K562 (cell line): Measurements from ENCODE around the gene MEIOB. TPM values are rescaled to one million over a fixed set of nuclear protein-coding genes. Genes with fewer than 3 reads are reported as not detected.

Experiments used
- CREB1 ChIP-seq, 2 experiments: sonication (generic) in 1 of 2; formaldehyde crosslinking in 1 of 2; IDR thresholded peaks; 2 replicates each; pipeline versions ENCODE4 v1.6.1 to v1.8.0; 2012 to 2022; ENCODE audit warnings: inconsistent platforms in 1 of 2, mild to moderate bottlenecking in 1 of 2, missing genetic modification reagents in 1 of 2, moderate library complexity in 1 of 2
- GATAD2A ChIP-seq: fragments of 450-650 bp; IDR thresholded peaks from 2 replicates; pipeline ENCODE4 v1.6.1; 2017
- HMG20A ChIP-seq: fragments of 450-650 bp; formaldehyde crosslinking; conservative IDR thresholded peaks from 2 replicates; pipeline ENCODE4 v1.4.0; 2020; ENCODE audit warnings: mild to moderate bottlenecking, mixed read lengths
- HOXB6 ChIP-seq: fragments of 250-450 bp; sonication (Bioruptor Pico); IDR thresholded peaks from 2 replicates; pipeline ENCODE4 v1.5.1; 2022; ENCODE audit warnings: mild to moderate bottlenecking, borderline replicate concordance
- HSF4 ChIP-seq: fragments of 250-450 bp; sonication (Bioruptor Pico); IDR thresholded peaks from 2 replicates; pipeline ENCODE4 v2.1.2; 2022; ENCODE audit warnings: mild to moderate bottlenecking, moderate library complexity, borderline replicate concordance
- KLF13 ChIP-seq: fragments of 450-650 bp; IDR thresholded peaks from 2 replicates; pipeline ENCODE4 v1.6.1; 2016; ENCODE audit warnings: missing genetic modification characterization, low read depth, mild to moderate bottlenecking, missing compliant biosample characterization, moderate library complexity, borderline replicate concordance
- NR2C2 ChIP-seq, 2 experiments: fragments of 200-800 bp in 1 of 2; sonication (Bioruptor generic) in 1 of 2; sonication (generic) in 1 of 2; formaldehyde crosslinking in 1 of 2; IDR thresholded peaks; 2 replicates each; pipeline versions ENCODE4 v1.6.1 to v1.8.0; 2016 to 2022; ENCODE audit warnings: mild to moderate bottlenecking in 1 of 2, missing compliant biosample characterization in 1 of 2, missing genetic modification characterization in 1 of 2, missing genetic modification reagents in 1 of 2
- PURB ChIP-seq: sonication (generic); formaldehyde crosslinking; IDR thresholded peaks from 2 replicates; pipeline ENCODE4 v1.9.0; 2021; ENCODE audit warnings: low read depth, mild to moderate bottlenecking, missing genetic modification reagents
- TOE1 ChIP-seq, 2 experiments: fragments of 450-650 bp in 1 of 2; sonication (generic) in 1 of 2; formaldehyde crosslinking in 1 of 2; IDR thresholded peaks; 2 replicates each; pipeline versions ENCODE4 v1.7.1 to v1.8.0; 2016 to 2022; ENCODE audit warnings: borderline replicate concordance in 2 of 2, mild to moderate bottlenecking in 2 of 2, antibody characterized with exemption in 1 of 2, inconsistent platforms in 1 of 2, low read depth in 1 of 2, missing genetic modification reagents in 1 of 2, moderate library complexity in 1 of 2
- WHSC1 ChIP-seq: IDR thresholded peaks from one replicate; pipeline ENCODE4 v1.6.1; 2012; ENCODE audit warnings: low read length, control low read depth, inconsistent platforms
- XRCC5 ChIP-seq: fragments of 200-400 bp; formaldehyde crosslinking; IDR thresholded peaks from 2 replicates; pipeline ENCODE4 v1.6.1; 2017; ENCODE audit warnings: low read depth, mild to moderate bottlenecking, low read length
- ZNF263 ChIP-seq: sonication (generic); formaldehyde crosslinking; IDR thresholded peaks from 2 replicates; pipeline ENCODE4 v1.8.0; 2022; ENCODE audit warnings: mild to moderate bottlenecking, missing genetic modification reagents, borderline replicate concordance
- ZNF316 ChIP-seq: fragments of 450-650 bp; IDR thresholded peaks from 2 replicates; pipeline ENCODE4 v1.6.1; 2016
- ZNF764 ChIP-seq: fragments of 250-450 bp; sonication (Bioruptor Pico); IDR thresholded peaks from 2 replicates; pipeline ENCODE4 v1.4.0; 2020; ENCODE audit warnings: low read depth, mild to moderate bottlenecking, moderate library complexity
- ZSCAN32 ChIP-seq: fragments of 450-650 bp; formaldehyde crosslinking; IDR thresholded peaks from 2 replicates; pipeline ENCODE4 v1.4.0; 2020; ENCODE audit warnings: mild to moderate bottlenecking, moderate library complexity
- polyA plus RNA-seq, 8 experiments: library from polyadenylated mRNA; depleted of rRNA in 4 of 8; stranded (reverse) in 5 of 8; unstranded in 3 of 8; fragments of >200 nt; fragmentation: Nextera tagmentation in 2 of 8; fragmentation: Illumina TruSeq in 1 of 8; extraction: Ambion mirVana in 2 of 8; extraction: Trizol in 1 of 8; gene quantifications; 2 replicates each; pipeline versions ENCODE4 v1.2.1 to v1.2.3, GENCODE V29; 2011 to 2014; ENCODE audit warnings: inconsistent platforms in 1 of 8, missing spikeins in 1 of 8
- total RNA-seq, 7 experiments: library from RNA; depleted of rRNA in 6 of 7; stranded (reverse); fragments of >200 nt in 6 of 7; fragmentation: Illumina TruSeq in 2 of 7; extraction: Trizol in 2 of 7; gene quantifications; 2 replicates each; pipeline versions ENCODE4 v1.2.1 to v1.2.3, GENCODE V29; 2011 to 2021; ENCODE audit warnings: low replicate concordance in 1 of 7
- TF ChIP-seq, protein P1 (sequence below): IDR thresholded peaks from 2 replicates; pipeline ENCODE4 v1.6.1; 2011; ENCODE audit warnings: borderline replicate concordance, low read depth, mild to moderate bottlenecking, moderate library complexity, low read length; ENCODE audit not compliant: insufficient read depth, poor library complexity, severe bottlenecking
- TF ChIP-seq, protein P2 (sequence below): fragments of 450-650 bp; IDR thresholded peaks from 2 replicates; pipeline ENCODE4 v1.6.1; 2016; ENCODE audit warnings: borderline replicate concordance
- TF ChIP-seq, protein P3 (sequence below): fragments of 450-650 bp; IDR thresholded peaks from 2 replicates; pipeline ENCODE4 v1.6.1; 2018; ENCODE audit not compliant: partially characterized antibody

The MEIOB gene
- total and polyA plus RNA-seq, 9 of the 15 experiments (the other 6 are each of a cell fraction or from before 2014, with no cell fraction given): 25.4 to 203 (median 97.6) TPM

DNA sequence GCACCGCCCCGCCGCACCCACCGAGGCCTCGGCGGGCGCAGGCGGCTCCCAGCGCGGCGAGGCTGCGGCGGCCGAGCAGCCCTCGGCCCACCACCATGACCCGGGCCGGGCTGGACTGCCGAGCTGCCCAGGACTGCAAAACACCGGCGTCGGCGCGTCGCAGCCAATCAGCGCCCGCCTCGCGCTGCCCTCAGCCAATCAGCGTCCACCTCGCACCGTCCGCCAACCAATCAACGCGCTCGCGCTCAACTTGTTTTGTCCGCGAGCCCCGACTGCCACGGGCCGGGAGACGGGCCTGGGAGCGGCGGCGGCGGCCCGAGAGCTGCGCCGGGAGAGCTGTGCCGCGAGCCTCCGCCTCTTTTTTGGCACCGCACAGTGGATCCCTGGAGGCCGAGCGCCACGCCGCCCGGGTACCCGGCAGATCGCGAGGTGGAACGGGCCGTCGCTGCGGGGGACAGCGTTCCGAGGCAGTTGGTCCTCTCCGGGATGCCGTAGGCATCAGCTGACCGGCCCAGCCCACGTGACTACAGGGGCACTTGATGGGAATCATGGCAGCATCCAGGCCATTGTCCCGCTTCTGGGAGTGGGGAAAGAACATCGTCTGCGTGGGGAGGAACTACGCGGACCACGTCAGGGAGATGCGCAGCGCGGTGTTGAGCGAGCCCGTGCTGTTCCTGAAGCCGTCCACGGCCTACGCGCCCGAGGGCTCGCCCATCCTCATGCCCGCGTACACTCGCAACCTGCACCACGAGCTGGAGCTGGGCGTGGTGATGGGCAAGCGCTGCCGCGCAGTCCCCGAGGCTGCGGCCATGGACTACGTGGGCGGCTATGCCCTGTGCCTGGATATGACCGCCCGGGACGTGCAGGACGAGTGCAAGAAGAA lies 45.0 kb downstream of the MEIOB start, which contains the start of the genes FAHD1 and HAGH (continued):
- TF ChIP-seq, protein P1, sequence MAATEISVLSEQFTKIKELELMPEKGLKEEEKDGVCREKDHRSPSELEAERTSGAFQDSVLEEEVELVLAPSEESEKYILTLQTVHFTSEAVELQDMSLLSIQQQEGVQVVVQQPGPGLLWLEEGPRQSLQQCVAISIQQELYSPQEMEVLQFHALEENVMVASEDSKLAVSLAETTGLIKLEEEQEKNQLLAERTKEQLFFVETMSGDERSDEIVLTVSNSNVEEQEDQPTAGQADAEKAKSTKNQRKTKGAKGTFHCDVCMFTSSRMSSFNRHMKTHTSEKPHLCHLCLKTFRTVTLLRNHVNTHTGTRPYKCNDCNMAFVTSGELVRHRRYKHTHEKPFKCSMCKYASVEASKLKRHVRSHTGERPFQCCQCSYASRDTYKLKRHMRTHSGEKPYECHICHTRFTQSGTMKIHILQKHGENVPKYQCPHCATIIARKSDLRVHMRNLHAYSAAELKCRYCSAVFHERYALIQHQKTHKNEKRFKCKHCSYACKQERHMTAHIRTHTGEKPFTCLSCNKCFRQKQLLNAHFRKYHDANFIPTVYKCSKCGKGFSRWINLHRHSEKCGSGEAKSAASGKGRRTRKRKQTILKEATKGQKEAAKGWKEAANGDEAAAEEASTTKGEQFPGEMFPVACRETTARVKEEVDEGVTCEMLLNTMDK: no peak
- TF ChIP-seq, protein P2, sequence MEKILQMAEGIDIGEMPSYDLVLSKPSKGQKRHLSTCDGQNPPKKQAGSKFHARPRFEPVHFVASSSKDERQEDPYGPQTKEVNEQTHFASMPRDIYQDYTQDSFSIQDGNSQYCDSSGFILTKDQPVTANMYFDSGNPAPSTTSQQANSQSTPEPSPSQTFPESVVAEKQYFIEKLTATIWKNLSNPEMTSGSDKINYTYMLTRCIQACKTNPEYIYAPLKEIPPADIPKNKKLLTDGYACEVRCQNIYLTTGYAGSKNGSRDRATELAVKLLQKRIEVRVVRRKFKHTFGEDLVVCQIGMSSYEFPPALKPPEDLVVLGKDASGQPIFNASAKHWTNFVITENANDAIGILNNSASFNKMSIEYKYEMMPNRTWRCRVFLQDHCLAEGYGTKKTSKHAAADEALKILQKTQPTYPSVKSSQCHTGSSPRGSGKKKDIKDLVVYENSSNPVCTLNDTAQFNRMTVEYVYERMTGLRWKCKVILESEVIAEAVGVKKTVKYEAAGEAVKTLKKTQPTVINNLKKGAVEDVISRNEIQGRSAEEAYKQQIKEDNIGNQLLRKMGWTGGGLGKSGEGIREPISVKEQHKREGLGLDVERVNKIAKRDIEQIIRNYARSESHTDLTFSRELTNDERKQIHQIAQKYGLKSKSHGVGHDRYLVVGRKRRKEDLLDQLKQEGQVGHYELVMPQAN: peak; percentile 98
- TF ChIP-seq KLF13 (tag): peak; percentile 40; the same call in 1 of the 2 replicates
- TF ChIP-seq HSF4 (CRISPR knock-in tag): no peak
- no peak for TF ChIP-seq HOXB6 (CRISPR knock-in tag)
- TF ChIP-seq ZNF316: no peak
- TF ChIP-seq TOE1 (IDR thresholded peaks at IDR 0.05; ENCODE audit: borderline replicate concordance): peak; percentile 98
- TF ChIP-seq TOE1 (CRISPR knock-in tag; IDR thresholded peaks at IDR 0.05; ENCODE audit: borderline replicate concordance, low read depth): peak; percentile 67; the same call in 1 of the 2 replicates
- TF ChIP-seq PURB (CRISPR knock-in tag): no peak
- 0 out of 2 replicates have a peak, but pooled peaks have one; percentile 54 for TF ChIP-seq GATAD2A
- no peak for TF ChIP-seq HMG20A (CRISPR knock-in tag)
- peak; percentile 44 for TF ChIP-seq CREB1 (IDR thresholded peaks at IDR 0.05)
- peak; percentile 83 for TF ChIP-seq CREB1 (CRISPR knock-in tag; IDR thresholded peaks at IDR 0.05)
- TF ChIP-seq XRCC5: peak; percentile 92
- TF ChIP-seq ZSCAN32 (CRISPR knock-in tag): no peak
- no peak for TF ChIP-seq ZNF263
- no peak for TF ChIP-seq ZNF764
- peak; percentile 76 for TF ChIP-seq NR2C2 (CRISPR knock-in tag; IDR thresholded peaks at IDR 0.05)
- peak; percentile 82 for TF ChIP-seq NR2C2 (tag; IDR thresholded peaks at IDR 0.05)
- TF ChIP-seq, protein P3, sequence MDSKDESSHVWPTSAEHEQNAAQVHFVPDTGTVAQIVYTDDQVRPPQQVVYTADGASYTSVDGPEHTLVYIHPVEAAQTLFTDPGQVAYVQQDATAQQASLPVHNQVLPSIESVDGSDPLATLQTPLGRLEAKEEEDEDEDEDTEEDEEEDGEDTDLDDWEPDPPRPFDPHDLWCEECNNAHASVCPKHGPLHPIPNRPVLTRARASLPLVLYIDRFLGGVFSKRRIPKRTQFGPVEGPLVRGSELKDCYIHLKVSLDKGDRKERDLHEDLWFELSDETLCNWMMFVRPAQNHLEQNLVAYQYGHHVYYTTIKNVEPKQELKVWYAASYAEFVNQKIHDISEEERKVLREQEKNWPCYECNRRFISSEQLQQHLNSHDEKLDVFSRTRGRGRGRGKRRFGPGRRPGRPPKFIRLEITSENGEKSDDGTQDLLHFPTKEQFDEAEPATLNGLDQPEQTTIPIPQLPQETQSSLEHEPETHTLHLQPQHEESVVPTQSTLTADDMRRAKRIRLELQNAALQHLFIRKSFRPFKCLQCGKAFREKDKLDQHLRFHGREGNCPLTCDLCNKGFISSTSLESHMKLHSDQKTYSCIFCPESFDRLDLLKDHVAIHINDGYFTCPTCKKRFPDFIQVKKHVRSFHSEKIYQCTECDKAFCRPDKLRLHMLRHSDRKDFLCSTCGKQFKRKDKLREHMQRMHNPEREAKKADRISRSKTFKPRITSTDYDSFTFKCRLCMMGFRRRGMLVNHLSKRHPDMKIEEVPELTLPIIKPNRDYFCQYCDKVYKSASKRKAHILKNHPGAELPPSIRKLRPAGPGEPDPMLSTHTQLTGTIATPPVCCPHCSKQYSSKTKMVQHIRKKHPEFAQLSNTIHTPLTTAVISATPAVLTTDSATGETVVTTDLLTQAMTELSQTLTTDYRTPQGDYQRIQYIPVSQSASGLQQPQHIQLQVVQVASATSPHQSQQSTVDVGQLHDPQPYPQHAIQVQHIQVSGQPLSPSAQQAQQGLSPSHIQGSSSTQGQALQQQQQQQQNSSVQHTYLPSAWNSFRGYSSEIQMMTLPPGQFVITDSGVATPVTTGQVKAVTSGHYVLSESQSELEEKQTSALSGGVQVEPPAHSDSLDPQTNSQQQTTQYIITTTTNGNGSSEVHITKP: peak; percentile 74
- no peak for TF ChIP-seq WHSC1
